SKM-1 (cell line): ENCODE measurements around the gene ARHGEF33.

Experiments
- DNase-seq: peaks from one replicate; lab custom pipeline; 2025; ENCODE audit not compliant: unreplicated experiment; lab: John Stamatoyannopoulos, UW

ARHGEF33 gene

DNA sequence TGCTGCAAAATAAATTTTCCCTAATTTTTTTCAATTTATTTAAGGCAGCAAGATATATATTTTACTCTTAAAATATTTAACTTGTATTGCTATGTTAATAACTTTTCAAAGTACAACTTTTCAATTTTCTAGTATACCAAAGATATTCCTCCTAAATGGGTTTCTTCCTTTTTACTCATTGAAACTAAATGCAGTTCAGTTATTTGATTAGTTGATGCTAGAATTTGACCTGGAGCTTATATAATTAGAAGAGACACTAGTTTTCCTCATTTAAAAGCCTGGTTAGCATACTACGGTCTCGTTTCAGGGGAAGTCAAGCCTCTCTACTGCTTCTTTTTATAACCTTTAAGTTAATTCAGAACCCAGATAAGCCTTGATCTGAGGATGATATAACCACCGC, at the start of gene ARHGEF33:
TSS of gene ARHGEF33 (plus strand) at position 301 of the 400 bp plus-strand sequence. CDS start 29,573 bp downstream, outside the sequence.
- no peak for DNase-seq

GRCh38 chr2:38850045-38850444, 39.6 kb upstream of the ARHGEF33 start:
- DNase-seq = no peak

DNA sequence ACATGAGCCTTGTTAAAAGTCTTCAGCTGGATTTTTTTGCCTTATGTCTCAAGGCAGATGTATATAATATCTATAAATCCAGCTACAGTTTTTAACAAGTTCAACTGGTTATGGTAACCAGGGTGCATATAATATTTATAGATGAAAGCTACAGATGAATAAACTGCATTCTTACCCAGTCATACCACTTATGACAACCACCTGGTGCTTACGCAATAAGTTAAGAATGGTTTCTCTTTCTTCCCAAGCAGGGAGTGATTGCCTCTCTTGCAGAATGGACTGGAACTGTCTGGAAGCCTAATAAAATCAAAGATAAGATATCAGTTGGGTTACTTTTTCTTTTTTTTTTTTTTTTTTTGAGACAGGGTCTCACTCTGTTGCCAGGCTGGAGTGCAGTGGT, 33.5 kb upstream of the ARHGEF33 start:
- DNase-seq = no peak

DNA sequence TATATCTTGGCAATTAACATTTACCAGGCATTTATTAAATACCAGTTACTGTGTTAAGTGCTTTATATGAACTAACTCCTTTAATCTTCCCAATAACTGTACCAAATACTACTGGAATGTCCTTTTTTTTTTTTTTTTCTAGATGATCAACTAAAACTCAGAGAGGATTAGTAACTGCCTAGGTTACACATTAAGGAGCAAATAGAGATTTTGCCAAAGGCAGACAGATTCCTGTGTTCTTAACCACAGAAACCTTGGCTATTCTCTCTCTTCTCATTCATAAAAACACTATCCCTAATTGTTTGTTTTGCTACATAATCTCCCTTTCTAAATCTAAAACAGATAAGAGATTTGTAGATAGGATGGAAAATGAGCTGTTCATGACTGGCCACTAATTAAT, 27.2 kb upstream of the ARHGEF33 start:
- no peak for DNase-seq

- no peak for DNase-seq
These were observed 26.5 kb upstream of the ARHGEF33 start for GRCh38 chr2:38863061-38863695.

- DNase-seq = no peak
These were observed 22.8 kb upstream of the ARHGEF33 start for GRCh38 chr2:38866773-38867443.

DNA sequence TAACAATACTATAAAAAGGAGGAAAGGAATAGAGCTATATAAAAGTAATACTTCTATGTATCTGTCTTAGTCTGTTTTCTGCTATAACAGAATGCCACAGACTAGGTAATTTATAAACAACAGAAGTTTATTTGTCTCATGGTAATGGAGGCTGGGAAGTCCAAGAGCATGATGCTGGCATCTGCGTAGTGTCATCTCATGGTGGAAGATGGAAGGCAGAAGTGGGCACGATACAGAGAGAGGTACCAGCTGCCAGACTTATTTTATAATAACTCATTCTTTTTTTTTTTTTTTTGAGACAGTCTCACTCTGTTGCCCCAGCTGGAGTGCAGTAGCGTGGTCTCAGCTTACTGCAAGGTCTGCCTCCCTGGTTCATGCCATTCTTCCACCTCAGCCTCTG, 18.2 kb upstream of the ARHGEF33 start:
- no peak for DNase-seq

DNA sequence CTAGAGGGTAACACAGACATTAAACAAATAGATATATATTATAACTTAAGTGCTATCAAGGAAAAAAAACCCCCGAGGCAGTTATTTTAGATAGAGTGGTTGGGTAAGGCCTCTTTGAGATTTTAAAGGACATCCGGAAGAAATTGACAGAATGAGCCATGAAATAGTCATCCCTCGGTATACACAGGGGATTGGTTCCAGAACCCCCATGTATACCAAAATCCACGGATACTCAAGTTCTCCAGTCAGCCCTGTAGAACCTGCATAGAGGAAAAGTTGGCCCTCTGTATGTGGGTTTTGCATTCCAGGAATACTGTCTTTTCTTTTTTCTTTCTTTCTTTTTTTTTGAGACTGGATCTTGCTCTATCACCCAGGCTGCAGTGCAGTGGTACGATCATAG, 15.9 kb upstream of the ARHGEF33 start:
- no peak for DNase-seq

GRCh38 chr2:38875227-38875575, 14.5 kb upstream of the ARHGEF33 start:
- DNase-seq = no peak

- DNase-seq = peak; percentile 58
These were observed 13.9 kb upstream of the ARHGEF33 start, which contains the start of the genes DHX57 and MORN2 for GRCh38 chr2:38875576-38876367. TSS of gene DHX57 (minus strand) at chr2:38875934. CDS start at chr2:38868405, 7,529 bp downstream. TSS of gene MORN2 (plus strand) at chr2:38875976.

GRCh38 chr2:38876407-38876806, 13.3 kb upstream of the ARHGEF33 start:
- no peak for DNase-seq

DNA sequence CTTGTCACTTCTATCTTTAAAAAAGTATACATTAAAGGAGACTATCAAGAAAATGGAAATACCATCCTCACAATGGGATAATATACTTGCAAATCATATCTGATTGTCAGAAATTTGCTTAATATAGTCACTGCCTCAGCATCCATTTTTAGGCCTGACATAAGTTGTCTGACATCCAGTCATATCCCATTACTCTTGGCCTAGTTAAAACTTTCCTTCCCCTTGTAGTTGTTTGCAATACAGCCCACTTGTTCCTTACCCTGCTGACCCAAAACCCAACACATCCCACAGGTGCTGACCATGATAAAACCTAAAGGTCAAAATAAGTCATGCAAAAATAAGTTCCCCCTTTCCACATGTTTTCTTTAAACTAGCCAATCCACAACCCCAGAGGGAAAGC, 3.6 kb upstream of the ARHGEF33 start:
- DNase-seq = no peak

DNA sequence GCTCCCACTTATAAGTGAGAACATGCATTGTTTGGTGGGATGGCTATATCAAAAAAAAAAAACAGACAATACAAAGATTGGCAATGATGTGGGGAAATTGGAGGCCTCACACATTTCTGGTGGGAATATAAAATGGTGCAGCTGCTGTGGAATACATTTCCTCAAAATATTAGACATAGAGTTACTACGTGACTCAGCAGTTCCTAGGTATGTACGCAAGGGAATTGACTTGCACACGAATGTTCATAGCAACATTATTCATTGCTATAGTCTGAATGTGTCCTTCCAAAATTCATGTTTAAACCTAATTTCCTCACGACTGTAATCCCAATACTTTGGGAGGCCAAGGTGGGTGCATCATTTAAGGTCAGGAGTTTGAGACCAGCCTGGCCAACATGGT, 2.3 kb upstream of the ARHGEF33 start:
- no peak for DNase-seq

GRCh38 chr2:38887902-38888554, 1.6 kb upstream of the ARHGEF33 start:
- no peak for DNase-seq

DNA sequence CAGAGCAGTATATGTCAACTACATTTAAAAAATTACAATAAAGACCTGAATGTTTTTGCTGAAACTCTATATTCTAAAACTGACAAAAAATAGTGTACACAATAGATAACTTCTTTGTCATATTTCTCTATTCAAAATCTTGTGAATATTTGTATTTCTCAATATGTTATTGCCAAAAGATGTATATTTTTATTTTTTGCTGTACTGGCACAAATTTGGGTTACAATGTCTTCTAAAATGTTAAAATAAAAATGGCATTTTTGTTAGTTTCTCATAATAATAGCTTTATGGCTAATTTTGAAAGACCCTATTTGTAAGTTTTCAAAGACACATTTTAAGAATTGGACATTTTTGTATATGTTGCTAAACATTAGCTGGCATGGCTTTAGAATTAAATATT, 630 bp upstream of the ARHGEF33 start:
- no peak for DNase-seq

GRCh38 chr2:38892819-38893218, 3.1 kb downstream of the ARHGEF33 start:
- DNase-seq = no peak

GRCh38 chr2:38898256-38898655, 8.6 kb downstream of the ARHGEF33 start:
- no peak for DNase-seq

- no peak for DNase-seq
These were observed 11.1 kb downstream of the ARHGEF33 start for GRCh38 chr2:38900726-38901125.

- no peak for DNase-seq
These were observed 15.6 kb downstream of the ARHGEF33 start for GRCh38 chr2:38905251-38905650.

GRCh38 chr2:38907242-38907641, 17.6 kb downstream of the ARHGEF33 start:
- no peak for DNase-seq

DNA sequence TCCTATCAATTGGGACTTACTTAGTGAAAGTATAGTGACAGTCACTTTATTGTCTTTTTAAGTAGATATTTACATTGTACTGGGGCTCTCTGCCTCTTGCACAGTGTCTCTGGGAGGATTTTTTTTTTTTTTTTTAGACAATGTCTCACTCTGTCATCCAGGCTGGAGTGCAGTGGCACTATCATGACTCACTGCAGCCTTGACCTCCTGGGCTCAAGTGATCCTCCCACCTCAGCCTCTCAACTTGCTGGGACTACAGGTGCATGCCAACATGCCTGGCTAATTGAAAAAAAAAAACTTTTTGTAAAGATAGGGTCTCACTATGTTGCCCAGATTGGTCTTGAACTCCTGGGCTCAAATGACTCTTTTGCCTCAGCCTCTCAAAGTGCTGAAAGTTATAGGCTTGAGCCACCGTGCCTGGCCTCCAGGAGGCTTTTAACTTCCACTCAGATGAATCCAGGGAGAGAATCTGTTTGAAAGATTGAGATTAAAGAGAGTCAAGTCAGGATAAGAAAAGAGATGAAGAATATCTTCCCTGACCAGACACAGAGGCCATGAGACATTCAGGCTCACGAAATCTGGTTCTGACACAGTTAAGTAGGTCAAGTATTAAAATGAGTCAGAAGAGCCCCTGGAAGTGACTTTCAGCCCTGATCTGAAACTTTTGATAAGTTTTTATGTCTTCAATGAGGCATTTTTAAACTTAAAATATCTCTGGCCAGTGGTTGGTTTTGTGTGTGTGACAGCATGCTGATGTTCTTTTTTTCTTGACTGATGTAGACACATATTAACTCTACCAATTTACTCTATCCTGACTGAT, 18.3 kb downstream of the ARHGEF33 start:
- DNase-seq = no peak
